Activated CD8-positive, alpha-beta memory T cell treated with anti-CD3 and anti-CD28 coated beads, Interleukin-2, amount 50 U/mL, for 1 hour (primary cell): ENCODE results near the gene IL6R.

Experiments
- DNase-seq: peaks from one replicate; pipeline ENCODE4 v3.0.0-alpha.2; 2020; ENCODE audit errors: extremely low read depth

Gene IL6R

DNA sequence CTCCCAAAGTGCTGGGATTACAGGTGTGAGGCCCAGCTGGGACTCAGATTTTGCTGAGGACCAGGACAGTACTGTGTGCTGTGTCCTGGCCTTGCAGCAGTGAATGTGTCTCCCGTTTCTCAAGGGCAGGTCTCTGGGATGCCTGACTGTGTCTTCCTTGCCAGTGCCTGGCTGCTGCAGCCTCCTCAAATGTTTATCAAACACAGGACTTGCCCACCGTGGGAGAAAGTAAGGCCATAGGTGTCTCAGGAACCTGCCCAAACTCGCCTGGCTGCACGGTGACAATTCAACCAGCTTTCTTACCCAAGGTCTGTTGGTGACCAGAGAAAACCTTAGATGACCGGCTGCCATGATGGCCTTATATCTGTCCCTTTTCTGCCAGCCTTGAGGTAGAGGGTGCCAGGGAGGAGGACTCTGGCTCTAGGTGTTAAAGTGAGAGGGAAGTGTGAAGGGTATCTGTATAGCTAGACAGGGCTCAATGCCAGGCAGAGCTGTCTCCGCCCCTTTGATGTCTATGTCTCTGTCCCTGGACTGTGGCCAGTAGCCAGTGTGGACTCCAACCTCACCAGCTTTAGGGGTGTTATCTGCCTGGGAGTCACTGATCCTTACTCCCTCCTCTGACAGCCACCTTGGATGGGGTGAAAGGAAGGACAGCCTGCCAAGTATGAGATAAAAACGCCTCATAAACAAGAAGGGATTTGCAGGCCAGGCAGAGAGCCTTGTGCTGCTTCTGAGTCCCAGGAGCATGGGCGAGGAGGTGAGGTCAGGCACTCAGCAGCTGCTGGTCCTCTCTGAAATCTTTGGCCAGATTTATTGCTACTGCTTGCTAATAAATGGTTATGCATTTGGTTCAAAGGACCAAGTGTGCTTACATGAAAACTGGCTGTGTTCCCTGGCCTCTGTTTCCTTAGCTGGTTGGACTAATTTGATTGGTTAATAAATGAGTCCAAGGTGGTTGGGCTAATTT is 22.3 kb downstream of the IL6R start:
- DNase-seq: no peak

DNA sequence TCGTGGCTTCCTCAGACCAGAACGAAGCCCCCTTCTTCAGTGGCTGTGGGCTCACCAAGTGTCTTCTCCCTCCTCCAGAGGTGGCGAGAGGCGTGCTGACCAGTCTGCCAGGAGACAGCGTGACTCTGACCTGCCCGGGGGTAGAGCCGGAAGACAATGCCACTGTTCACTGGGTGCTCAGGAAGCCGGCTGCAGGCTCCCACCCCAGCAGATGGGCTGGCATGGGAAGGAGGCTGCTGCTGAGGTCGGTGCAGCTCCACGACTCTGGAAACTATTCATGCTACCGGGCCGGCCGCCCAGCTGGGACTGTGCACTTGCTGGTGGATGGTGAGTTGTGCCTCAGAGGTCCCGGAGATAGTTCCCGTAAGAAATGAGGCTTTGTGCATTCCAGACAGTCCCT is 24.0 kb downstream of the IL6R start:
- DNase-seq: no peak

DNA sequence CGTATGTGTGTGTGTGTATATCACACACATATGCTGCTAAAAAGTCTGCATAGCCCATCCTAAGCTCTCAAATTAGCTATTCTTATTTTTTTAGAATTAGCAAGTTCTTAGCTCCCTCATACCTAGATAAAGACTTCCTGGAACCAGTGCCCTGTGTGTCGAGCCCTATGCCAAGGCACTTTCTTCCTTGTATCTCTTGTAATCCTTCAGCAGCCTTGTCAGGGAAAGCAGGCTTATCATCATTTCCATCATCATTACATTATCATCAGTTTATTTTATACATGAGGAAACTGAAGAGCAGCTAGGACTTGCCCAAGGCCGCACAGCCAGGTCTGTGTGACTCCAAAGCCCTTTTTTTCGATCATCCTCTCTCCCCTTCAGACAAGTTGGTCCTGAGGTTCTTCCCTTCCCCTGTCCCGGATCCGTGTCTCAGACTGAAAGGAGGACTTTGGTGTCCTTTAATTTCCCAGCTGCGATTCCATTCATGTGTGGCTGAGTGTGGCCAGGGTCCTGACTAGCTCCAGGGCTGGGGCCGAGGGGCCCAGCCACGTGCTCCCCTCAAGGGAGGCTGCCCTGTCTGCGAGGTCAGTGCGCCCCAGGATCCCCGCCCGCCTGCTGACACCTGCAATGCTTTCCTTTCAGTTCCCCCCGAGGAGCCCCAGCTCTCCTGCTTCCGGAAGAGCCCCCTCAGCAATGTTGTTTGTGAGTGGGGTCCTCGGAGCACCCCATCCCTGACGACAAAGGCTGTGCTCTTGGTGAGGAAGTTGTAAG is 24.9 kb downstream of the IL6R start:
- DNase-seq: no peak

DNA sequence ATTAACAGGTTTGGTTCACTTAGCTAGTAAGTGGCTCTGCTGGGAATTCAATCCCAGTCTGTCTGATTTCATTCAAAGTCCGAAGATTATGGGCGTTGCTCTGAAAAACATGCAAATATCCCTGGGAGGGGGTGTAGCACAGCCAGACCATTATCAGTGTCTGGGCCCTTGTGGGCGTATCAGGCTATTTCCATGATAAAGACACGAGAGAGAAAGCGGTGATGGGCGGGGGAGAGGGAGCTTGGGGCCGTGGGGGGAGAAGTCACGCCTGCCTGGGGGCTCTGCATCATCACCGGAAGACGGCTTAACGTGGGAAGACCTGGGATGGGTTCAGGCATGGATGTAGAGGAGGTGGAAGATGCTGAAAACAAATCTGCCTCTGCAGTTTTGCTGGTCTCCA is 25.8 kb downstream of the IL6R start:
- no peak for DNase-seq

DNA sequence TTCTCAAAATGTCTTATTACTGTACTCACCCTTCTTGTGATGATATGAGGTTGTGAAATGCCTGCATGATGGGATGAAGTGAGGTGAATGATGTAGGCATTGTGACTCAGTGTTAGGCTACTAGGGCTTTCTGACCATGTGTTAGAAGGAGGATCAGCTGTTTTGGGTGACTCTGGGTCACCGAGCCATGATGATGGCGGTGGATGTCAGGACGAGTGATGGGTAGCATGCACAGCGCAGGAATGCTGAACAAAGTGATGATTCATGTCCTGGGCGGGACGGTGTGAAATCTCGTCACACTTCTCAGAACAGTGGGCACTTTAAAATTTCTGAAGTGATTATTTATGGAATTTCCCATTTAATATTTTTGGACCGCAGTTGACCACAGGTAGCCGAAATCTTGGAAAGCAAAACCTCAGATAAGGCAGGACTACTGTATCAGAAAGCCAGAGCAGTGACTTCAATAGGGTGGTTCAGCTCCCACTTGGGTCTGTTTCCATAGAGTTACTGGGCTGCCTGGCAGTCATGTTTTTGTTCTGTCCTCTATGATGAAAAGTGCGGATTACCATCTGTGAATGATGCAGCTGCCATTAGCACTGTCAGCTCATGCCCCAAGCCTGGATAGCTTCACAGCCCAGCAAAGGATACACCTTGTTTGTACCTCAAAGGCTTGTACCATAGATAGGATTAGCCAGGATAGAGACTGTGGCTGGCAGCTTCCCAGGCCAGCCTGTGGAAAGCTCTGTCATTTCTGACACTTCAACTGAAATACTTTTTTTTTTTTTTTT is 26.6 kb downstream of the IL6R start:
- DNase-seq: no peak

DNA sequence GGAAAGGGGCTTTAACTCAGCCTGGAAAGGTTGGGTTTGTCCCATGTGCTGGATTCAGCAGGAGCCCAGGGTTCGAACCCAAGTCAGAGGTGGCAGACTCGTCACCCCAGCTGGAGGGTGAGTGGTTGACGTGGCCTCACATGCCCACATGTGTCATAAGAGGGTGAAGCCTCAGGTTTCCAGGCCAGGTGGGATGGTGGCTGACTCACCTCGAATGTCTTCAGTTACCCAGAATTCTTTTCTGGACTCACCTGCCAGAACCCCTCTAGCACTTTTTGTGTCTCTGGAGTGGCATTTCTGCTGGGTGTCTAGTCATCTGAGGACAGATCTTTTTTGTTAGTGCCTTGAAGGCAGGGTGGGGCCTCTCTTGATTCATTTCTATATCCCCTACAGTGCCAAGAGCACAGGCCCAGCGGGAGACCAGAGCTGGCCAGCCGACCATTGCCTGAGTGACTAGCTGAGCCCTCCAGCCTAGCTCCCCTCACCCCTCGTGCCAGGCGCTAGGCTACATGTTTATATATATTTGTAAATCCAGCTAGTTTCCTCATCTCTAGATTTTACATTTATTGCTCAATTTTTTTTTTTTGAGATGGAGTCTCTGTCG is 28.1 kb downstream of the IL6R start:
- DNase-seq: no peak

DNA sequence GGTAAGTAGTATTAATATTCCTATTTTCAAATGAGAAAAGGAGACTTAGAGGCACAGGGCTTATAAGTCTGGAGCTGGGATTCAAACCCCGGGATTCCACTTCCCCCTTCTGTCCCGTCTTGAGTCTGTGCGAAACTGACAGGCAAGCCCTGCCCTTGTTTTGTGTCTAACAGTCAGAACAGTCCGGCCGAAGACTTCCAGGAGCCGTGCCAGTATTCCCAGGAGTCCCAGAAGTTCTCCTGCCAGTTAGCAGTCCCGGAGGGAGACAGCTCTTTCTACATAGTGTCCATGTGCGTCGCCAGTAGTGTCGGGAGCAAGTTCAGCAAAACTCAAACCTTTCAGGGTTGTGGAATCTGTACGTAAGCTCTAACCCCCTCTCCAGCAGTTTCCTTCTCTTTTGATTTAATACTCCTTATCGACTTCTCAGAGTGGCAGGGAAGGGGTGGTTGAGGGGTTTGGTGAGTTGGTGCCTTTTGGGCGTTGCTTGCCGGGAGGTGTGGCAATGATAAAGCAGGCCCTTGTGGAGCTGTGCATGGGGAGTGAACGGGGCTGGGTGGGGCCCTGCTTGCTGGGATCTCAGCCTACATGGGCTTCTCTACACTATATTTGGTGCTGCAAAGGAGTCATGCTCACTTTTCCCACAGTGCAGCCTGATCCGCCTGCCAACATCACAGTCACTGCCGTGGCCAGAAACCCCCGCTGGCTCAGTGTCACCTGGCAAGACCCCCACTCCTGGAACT is 29.4 kb downstream of the IL6R start:
- DNase-seq: no peak

DNA sequence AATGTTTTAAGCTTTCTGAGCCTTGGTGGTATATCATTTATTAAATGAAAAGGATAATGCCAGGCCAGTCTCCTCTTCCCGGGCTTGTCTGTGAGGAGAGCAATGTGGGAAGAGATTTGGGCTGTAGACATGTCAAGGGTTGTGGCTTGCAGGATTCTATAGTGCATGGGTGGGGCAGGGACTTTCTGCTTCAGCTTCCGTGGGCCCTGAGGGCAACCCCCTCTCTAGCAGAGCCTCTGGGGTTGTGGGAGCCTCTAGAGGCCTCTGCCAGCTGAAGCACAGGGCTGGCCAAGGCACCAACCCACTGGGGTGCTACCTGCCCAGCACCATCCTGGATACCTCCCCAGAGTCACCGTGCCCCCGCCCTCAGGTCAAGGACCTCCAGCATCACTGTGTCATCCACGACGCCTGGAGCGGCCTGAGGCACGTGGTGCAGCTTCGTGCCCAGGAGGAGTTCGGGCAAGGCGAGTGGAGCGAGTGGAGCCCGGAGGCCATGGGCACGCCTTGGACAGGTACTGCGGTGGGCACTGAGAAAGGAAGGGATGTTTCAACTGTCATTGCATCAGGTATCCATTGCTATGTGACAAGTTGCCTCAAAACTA is 30.6 kb downstream of the IL6R start:
- no peak for DNase-seq

DNA sequence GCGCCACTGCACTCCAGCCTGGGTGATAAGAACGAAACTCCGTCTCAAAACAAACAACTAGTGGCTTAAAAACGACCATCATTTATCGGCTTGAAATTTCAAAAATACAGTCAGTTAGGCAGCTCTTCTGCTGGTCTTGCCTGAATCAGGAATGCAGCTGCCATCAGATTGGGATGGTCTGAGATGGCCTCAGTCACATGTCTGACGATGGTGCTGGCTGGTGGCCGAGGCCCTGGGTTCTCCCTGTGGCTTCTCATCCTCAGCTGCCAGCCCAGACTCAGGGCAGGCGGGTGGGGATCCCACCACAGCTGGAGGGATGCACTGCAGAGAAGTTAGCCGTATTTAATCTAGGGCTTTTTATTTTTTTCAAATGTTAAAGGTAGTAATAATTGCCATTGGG is 31.3 kb downstream of the IL6R start:
- no peak for DNase-seq

DNA sequence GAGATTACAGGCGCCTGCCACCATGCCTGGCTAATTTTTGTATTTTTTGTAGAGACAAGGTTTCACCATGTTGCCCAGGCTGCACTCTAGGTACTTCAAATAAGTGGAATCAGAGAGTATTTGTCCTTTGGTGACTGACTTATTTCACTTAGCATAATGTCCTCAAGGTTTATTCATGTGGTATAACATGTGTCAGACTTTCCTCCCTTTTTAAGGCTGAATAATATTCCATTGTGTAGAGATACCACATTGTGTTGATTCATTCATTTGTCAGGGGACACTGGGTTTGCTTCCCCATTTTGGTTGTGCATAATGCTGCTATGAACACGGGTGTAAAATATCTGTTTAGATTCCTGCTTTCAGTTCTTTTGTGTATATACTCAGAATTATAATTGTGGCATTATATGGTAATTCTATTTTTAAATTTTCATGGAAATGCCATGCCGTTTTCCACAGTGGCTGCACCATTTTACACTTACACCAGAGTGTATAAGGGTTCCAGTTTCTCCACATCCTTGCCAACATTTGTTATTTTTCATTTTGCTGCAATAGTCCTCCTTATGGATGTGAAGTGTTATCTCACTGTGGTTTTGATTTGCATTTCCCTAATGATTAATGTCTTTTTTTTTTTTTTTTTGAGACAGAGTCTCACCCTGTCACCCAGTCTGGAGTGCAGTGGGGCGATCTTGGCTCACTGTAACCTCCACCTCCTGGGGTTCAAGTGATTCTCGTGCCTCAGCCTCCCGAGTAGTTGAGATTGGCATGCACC is 35.1 kb downstream of the IL6R start:
- no peak for DNase-seq

DNA sequence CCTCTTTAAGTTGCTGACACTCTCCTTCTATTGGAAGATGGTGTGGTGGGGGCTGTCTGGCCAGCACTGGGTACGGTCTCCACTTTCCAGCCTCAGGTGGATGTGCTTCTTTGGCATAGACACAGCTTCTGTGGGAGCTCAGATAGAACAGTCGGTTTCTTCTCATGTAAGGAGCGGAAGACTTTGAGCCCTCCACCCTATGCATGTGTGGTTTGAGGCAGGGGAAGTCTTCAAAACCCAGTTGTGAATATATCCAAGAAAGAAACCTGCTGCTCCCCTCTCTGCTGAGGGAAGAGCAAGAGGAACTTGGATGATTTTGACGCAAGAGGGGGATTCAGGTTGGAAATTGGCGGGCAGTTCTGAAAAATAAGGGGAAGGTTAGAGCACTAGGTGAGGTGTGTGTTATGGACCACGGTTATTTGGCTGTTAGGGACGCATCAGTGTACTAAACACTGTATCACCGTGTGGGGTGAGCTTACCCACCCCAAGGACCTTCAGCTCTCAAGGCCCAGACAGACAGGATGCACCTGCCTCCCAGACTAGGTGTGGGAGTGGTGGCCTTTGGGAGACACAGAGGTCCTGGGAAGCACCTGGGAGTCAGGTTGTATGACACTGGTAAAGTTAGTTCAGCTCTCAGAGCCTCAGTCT is 36.2 kb downstream of the IL6R start:
- no peak for DNase-seq

DNA sequence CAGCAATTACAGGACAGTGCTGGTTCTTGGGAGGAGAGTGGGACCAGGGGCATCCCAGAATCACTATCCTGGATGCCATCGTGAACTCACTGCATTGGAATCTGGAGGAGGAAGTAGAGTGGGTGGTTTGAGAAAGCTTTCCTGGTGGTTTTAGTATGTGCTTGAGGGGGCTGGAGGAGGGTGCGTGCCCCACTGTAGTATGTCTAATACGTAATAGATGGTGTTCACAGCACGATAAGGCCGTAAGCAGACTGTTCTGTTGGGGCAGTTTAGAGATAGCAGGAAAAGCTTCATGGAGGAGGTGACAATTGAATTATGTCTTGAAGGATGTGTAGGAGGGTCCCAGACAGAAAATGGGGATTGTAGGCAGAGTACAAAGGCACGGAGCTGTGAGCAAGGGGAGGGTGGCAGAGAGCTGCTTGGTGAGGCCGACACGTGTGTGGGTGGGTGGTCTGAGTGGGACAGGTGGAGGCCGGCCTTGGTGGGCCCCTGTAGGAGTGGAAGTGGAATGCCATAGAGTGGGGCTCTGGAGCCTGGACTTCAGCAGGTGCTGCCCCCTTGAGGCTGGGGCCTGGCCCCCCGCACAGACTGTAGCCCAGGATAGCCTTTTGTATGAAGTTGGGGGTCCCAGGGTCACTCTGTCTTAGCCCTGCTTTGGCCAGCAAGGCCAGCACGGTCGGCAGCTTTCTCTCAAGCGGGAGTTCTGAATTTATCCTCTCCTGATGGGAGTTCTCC is 37.0 kb downstream of the IL6R start:
- DNase-seq: no peak

DNA sequence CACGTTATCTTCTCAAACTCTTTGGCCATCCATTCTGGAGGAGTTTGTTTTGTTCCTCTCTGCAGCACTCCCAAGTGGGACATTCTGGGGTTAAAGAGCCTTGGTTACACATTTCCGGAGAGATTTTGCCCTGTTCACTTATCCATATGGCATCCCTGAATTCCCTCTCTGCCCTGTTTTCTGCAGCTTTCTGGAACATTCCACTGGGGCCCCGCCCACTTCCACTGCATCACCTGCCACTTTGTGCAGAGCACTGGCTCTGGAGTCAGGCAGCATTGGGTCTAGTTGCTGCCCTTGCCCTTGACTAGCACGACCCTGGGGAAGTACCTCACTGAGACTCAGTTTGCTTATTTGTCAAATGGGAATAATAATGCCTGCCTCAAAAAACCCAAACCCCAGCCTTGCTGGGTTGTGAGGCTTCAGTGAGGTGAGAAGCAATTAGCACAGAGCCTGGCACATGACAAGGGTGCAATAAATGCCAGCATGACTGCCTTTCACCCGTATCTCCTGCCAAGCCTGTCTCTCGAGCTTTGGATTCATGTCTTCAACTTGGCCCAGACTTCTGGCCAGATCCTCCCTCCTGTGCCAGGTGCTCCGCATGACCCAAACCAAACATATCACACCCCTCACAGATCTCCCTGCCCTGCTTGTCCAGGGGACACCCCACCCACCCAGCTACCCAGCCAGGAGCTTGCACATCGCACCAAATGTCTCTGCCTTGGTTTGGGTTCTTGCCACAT is 38.3 kb downstream of the IL6R start:
- no peak for DNase-seq

DNA sequence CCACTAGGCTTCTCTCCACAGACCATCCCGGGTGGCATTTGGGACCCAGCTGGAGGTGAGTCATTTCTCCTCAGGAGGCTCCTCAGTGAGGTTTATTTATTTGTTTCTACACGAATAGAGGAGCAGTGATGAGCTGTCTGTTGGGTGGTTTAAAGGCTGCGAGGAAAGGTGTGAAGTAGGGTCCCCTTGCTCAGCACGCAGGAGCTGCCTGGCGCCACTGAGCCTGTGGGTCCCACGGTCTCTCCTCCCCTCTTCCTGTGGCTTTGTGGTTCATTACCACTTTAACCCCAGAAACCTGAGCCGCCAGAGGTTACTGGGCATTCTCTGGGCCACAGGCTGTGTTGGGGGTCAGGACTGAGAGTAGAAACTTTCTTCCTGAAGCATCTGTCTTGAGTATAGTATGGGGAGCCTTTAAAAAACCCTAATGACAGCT is 39.9 kb downstream of the IL6R start:
- no peak for DNase-seq

DNA sequence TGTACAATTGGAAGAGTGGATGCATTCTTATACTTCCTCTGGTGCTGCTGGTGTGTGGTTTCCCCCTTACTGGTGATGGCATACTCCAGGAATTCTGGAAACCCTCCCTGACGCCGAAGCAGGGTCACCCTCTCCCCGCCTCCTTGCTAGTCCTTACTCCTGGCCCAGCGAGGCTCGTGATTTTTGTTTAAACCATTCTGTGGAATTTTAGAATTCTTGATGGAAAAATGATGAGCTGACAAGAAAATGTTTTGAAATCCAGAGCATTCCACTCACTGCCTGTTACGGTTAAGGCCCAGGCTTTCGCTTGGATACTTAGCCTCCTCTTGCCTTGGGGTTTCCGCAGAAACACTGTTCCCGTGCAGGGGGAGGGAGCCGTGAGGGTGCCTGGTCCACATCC is 41.1 kb downstream of the IL6R start:
- no peak for DNase-seq

DNA sequence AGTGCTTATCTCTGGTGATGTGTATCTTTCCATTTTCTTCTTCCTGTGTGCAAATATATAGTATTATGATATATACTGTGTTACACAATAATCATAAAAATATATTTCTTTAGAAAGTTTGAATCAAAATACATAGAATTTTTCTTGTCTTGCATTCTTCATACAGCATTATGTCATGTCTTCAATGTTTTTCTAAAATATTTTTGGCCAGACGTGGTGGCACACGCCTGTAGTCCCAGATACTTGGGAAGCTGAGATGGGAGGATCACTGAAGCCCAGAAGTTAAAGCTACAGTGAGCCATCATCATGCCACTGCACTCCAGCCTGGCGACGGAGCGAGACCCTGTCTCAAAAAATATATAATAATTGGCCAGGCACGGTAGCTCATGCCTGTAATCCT is 41.6 kb downstream of the IL6R start:
- DNase-seq: no peak

DNA sequence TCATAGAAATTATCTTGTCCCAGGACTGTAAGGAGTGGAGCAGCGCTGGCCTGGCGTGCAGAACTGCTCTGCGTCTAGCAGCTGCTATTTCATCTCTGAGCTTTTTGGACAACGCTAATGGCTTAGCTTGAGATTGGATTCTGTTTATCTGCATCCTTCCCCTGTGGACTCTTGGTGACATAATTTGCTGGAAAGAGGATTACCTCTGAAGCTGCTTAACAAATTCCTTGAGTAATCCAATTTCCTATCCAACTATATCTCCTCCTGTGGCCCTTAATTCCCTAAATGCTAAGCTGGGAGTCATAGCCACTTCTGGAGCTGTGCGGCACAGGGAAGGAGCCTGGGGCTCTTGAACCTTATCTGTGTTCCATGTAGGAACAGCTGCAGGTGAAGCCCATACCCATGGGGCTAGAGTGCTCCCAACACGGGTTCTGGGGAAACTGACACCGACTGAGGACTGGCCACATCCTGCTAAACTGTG is 43.2 kb downstream of the IL6R start:
- DNase-seq: no peak

DNA sequence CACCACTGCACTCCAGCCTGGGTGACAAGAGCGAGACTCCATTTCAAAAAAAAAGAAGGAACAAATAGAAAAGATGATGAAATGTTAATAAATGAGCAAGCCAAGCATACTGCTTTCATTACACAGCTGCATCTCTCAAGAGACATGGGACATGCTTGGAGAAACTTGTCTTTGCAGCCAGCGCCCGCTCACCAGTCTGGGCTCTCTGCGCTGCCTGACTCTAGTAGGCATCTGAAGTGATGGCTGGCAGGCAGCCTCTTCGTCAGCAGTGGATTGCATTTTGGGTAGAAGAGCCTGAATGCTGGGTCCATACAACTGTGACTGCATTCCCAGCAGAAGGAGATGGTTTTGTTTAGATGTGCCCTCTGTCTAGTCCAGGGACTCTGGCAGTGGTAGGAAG is 48.0 kb downstream of the IL6R start:
- DNase-seq: no peak
